WTC11 (cell line): ENCODE measurements around the gene TLE4. TPM values are rescaled to one million over a fixed set of nuclear protein-coding genes. Genes with fewer than 3 reads are reported as not detected.
A peak's percentile ranks its signal among the peaks of the same experiment; 100 is the strongest.

Source experiments
- ATAC-seq: fragments of 200-7000 bp; cut with Tn5 transposase; 2 replicates; pipeline ENCODE4 v1.10.0; 2021; ENCODE audit warnings: mild to moderate bottlenecking, moderate library complexity
- CTCF ChIA-PET: fragments of 300-600 bp; sonication (Branson Sonifier 250); formaldehyde crosslinking; loops from one replicate; lab custom pipeline; 2021; ENCODE audit warnings: antibody characterized with exemption; lab: Charles Lee
- POLR2A ChIA-PET: fragments of 350-600 bp; sonication (Branson Sonifier 250); formaldehyde crosslinking; loops from one replicate; lab custom pipeline; 2021; ENCODE audit warnings: antibody characterized with exemption; lab: Charles Lee
- DNase-seq: peaks from one replicate; pipeline ENCODE4 v3.0.0; 2021; ENCODE audit warnings: low spot score
- H3K27ac Mint-ChIP-seq: 2 replicates; pipeline ENCODE4 v1.8.0; 2021; ENCODE audit warnings: mixed read lengths
- H3K27me3 Mint-ChIP-seq: 2 replicates; pipeline ENCODE4 v1.8.0; 2021; ENCODE audit warnings: low read depth, mild to moderate bottlenecking, moderate library complexity, mixed read lengths
- H3K36me3 Mint-ChIP-seq: 2 replicates; pipeline ENCODE4 v1.8.0; 2021; ENCODE audit warnings: mixed read lengths
- H3K4me1 Mint-ChIP-seq: 2 replicates; pipeline ENCODE4 v1.8.0; 2022; ENCODE audit warnings: mixed read lengths
- H3K4me3 Mint-ChIP-seq: 2 replicates; pipeline ENCODE4 v1.8.0; 2021; ENCODE audit warnings: mild to moderate bottlenecking, moderate library complexity, mixed read lengths
- H3K9me3 Mint-ChIP-seq: 2 replicates; pipeline ENCODE4 v1.8.0; 2021; ENCODE audit warnings: mixed read lengths
- CBFB ChIP-seq: sonication (generic); formaldehyde crosslinking; IDR thresholded peaks from 2 replicates; pipeline ENCODE4 v1.8.1; 2022; ENCODE audit warnings: mild to moderate bottlenecking, low read depth, missing genetic modification reagents
- CTCF ChIP-seq: fragments of 200-600 bp; IDR thresholded peaks from 2 replicates; pipeline ENCODE4 v1.8.0; 2022; ENCODE audit warnings: antibody characterized with exemption
- E2F5 ChIP-seq: sonication (generic); formaldehyde crosslinking; IDR thresholded peaks from 2 replicates; pipeline ENCODE4 v1.8.1; 2022; ENCODE audit warnings: mild to moderate bottlenecking, moderate library complexity, missing genetic modification reagents
- EMX1 ChIP-seq: fragments of 250-450 bp; sonication (Bioruptor Pico); IDR thresholded peaks from 2 replicates; pipeline ENCODE4 v1.8.0; 2021; ENCODE audit warnings: mild to moderate bottlenecking
- FOXP1 ChIP-seq: sonication (generic); formaldehyde crosslinking; IDR thresholded peaks from 2 replicates; pipeline ENCODE4 v1.8.0; 2022; ENCODE audit warnings: missing genetic modification reagents, mild to moderate bottlenecking, moderate library complexity, borderline replicate concordance
- GRHL2 ChIP-seq: fragments of 250-450 bp; sonication (Bioruptor Pico); IDR thresholded peaks from 2 replicates; pipeline ENCODE4 v1.8.0; 2022; ENCODE audit warnings: mild to moderate bottlenecking, moderate library complexity; ENCODE audit not compliant: insufficient replicate concordance, severe bottlenecking
- HMGA2 ChIP-seq: fragments of 250-450 bp; sonication (Bioruptor Pico); IDR thresholded peaks from 2 replicates; pipeline ENCODE4 v1.4.0; 2021; ENCODE audit warnings: mild to moderate bottlenecking, moderate library complexity
- MXD4 ChIP-seq: fragments of 250-450 bp; sonication (Bioruptor Pico); IDR thresholded peaks from 2 replicates; pipeline ENCODE4 v1.8.0; 2021; ENCODE audit warnings: mild to moderate bottlenecking, moderate library complexity, borderline replicate concordance
- MYBL2 ChIP-seq: sonication (generic); formaldehyde crosslinking; IDR thresholded peaks from 2 replicates; pipeline ENCODE4 v1.8.1; 2023; ENCODE audit warnings: mild to moderate bottlenecking, moderate library complexity, missing genetic modification reagents
- PRDM15 ChIP-seq: sonication (generic); formaldehyde crosslinking; IDR thresholded peaks from 2 replicates; pipeline ENCODE4 v1.8.0; 2022; ENCODE audit warnings: missing genetic modification reagents
- RELA ChIP-seq: sonication (generic); formaldehyde crosslinking; IDR thresholded peaks from 2 replicates; pipeline ENCODE4 v1.8.1; 2022; ENCODE audit warnings: missing genetic modification reagents, mild to moderate bottlenecking, borderline replicate concordance
- RORB ChIP-seq: fragments of 250-450 bp; sonication (Bioruptor Pico); IDR thresholded peaks from 2 replicates; pipeline ENCODE4 v1.9.0; 2021; ENCODE audit warnings: mild to moderate bottlenecking
- TEAD4 ChIP-seq: sonication (generic); formaldehyde crosslinking; IDR thresholded peaks from 2 replicates; pipeline ENCODE4 v1.8.0; 2022; ENCODE audit warnings: mild to moderate bottlenecking, missing genetic modification reagents
- ZNF423 ChIP-seq: fragments of 250-450 bp; sonication (Bioruptor Pico); IDR thresholded peaks from 2 replicates; pipeline ENCODE4 v2.1.2; 2022; ENCODE audit warnings: mild to moderate bottlenecking, moderate library complexity
- ZNF671 ChIP-seq: fragments of 250-450 bp; sonication (Bioruptor Pico); IDR thresholded peaks from 2 replicates; pipeline ENCODE4 v1.8.0; 2021; ENCODE audit warnings: mild to moderate bottlenecking
- total RNA-seq: library from RNA; stranded (reverse); gene quantifications from 3 replicates; pipeline ENCODE4 v1.2.3, GENCODE V29; 2021
- TF ChIP-seq, protein P1 (sequence below): fragments of 250-450 bp; sonication (Bioruptor Pico); IDR thresholded peaks from 2 replicates; pipeline ENCODE4 v2.1.2; 2022; ENCODE audit warnings: mild to moderate bottlenecking, moderate library complexity
- TF ChIP-seq, protein P2 (sequence below): sonication (generic); formaldehyde crosslinking; IDR thresholded peaks from 2 replicates; pipeline ENCODE4 v1.8.1; 2022; ENCODE audit warnings: low read depth, missing genetic modification reagents, borderline replicate concordance
- TF ChIP-seq, protein P3 (sequence below): sonication (generic); formaldehyde crosslinking; IDR thresholded peaks from 2 replicates; pipeline ENCODE4 v1.8.1; 2023; ENCODE audit warnings: mild to moderate bottlenecking, missing genetic modification reagents, moderate library complexity

Gene TLE4
- total RNA-seq, 1 experiment from 2014 or later = 48.1 TPM

- no peak overlapping the region for H3K4me3 Mint-ChIP-seq
- DNase-seq (no peak), ATAC-seq (no peak)
- peaks cover 52% of the 10 kb centered on the region for H3K4me1 Mint-ChIP-seq
- H3K27me3 Mint-ChIP-seq = no peaks in the 10 kb centered on the region
- TF ChIP-seq CBFB (no peak), PRDM15 (CRISPR knock-in tag) (no peak), RELA (CRISPR knock-in tag) (no peak), E2F5 (CRISPR knock-in tag) (no peak), MYBL2 (no peak), ZNF423 (CRISPR knock-in tag) (no peak), MXD4 (no peak)
- TF ChIP-seq, protein P1, sequence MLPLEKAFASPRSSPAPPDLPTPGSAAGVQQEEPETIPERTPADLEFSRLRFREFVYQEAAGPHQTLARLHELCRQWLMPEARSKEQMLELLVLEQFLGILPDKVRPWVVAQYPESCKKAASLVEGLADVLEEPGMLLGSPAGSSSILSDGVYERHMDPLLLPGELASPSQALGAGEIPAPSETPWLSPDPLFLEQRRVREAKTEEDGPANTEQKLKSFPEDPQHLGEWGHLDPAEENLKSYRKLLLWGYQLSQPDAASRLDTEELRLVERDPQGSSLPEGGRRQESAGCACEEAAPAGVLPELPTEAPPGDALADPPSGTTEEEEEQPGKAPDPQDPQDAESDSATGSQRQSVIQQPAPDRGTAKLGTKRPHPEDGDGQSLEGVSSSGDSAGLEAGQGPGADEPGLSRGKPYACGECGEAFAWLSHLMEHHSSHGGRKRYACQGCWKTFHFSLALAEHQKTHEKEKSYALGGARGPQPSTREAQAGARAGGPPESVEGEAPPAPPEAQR (CRISPR knock-in tag) = no peak
- TF ChIP-seq, protein P2, sequence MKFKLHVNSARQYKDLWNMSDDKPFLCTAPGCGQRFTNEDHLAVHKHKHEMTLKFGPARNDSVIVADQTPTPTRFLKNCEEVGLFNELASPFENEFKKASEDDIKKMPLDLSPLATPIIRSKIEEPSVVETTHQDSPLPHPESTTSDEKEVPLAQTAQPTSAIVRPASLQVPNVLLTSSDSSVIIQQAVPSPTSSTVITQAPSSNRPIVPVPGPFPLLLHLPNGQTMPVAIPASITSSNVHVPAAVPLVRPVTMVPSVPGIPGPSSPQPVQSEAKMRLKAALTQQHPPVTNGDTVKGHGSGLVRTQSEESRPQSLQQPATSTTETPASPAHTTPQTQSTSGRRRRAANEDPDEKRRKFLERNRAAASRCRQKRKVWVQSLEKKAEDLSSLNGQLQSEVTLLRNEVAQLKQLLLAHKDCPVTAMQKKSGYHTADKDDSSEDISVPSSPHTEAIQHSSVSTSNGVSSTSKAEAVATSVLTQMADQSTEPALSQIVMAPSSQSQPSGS (CRISPR knock-in tag) = no peak
- H3K36me3 Mint-ChIP-seq = peaks cover 3% of the 10 kb centered on the region
- POLR2A ChIA-PET = no interaction called here
- H3K27ac Mint-ChIP-seq = peak overlapping the region; percentile 58; the same call in 1 of the 2 replicates
- H3K9me3 Mint-ChIP-seq = peaks cover 2% of the 10 kb centered on the region
- CTCF ChIA-PET = no interaction called here
Measured at GRCh38 chr9:79633558-79633957, 61.8 kb downstream of the TLE4 start.

GRCh38 chr9:79637177-79637925 lies 65.6 kb downstream of the TLE4 start:
- Mint-ChIP-seq H3K27ac (peak overlapping the region; percentile 53; the same call in 1 of the 2 replicates), H3K36me3 (peaks cover 8% of the 10 kb centered on the region), H3K4me3 (no peak overlapping the region), H3K27me3 (no peaks in the 10 kb centered on the region)
- POLR2A ChIA-PET = no interaction called here
- ATAC-seq = no peak
- DNase-seq = no peak
- TF ChIP-seq HMGA2 (CRISPR knock-in tag) = no peak
- TF ChIP-seq, all 79 proteins: peak for 0
- Mint-ChIP-seq H3K9me3 (peaks cover 6% of the 10 kb centered on the region), H3K4me1 (peaks cover 23% of the 10 kb centered on the region)
- CTCF ChIA-PET = no interaction called here

DNA sequence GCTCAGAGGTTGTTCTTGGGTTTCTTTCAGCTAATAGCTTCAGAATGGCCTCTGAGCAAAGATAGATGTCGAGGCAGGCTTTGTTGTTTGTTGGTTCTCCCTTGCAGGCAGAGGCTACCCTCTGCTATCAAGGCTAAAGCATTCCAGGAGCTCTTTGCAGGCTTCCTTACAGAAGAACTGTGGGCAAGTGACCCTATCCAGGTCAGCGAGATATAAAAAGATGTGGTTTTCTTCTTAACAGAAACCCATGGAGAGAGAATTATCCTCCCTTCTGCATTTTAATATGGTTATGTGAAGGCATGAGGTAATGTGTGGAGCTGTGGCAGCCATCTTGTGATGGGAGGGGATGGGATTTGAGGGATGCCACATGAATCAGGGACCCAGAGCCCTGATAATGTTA lies 67.0 kb downstream of the TLE4 start:
- Mint-ChIP-seq H3K27me3 (no peaks in the 10 kb centered on the region), H3K9me3 (peaks cover 17% of the 10 kb centered on the region), H3K36me3 (peaks cover 20% of the 10 kb centered on the region), H3K27ac (no peak overlapping the region; the same call in 1 of the 2 replicates), H3K4me1 (peaks cover 8% of the 10 kb centered on the region), H3K4me3 (no peak overlapping the region)
- POLR2A ChIA-PET = no interaction called here
- CTCF ChIA-PET = no interaction called here
- ATAC-seq (no peak), DNase-seq (no peak)
- TF ChIP-seq RORB (CRISPR knock-in tag) (no peak), GRHL2 (CRISPR knock-in tag) (no peak), FOXP1 (CRISPR knock-in tag) (no peak), PRDM15 (CRISPR knock-in tag) (no peak), TEAD4 (no peak), EMX1 (CRISPR knock-in tag) (no peak), ZNF671 (CRISPR knock-in tag) (no peak), CTCF (no peak)
- TF ChIP-seq, protein P3, sequence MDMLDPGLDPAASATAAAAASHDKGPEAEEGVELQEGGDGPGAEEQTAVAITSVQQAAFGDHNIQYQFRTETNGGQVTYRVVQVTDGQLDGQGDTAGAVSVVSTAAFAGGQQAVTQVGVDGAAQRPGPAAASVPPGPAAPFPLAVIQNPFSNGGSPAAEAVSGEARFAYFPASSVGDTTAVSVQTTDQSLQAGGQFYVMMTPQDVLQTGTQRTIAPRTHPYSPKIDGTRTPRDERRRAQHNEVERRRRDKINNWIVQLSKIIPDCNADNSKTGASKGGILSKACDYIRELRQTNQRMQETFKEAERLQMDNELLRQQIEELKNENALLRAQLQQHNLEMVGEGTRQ = no peak
